Kidney (tissue), 14 donors: Measurements from ENCODE around the gene SLC19A3. TPM values are rescaled to one million over a fixed set of nuclear protein-coding genes. Genes with fewer than 3 reads are reported as not detected.

Source experiments
- DNase-seq, 5 donors: peaks; one replicate each; pipeline ENCODE4 v3.0.0-alpha.2; 2013 to 2020
- FAIRE-seq: peaks from 2 replicates; lab custom pipeline; 2012; peaks lifted over from hg19 to GRCh38; lab: Jason Lieb, UNC
- H3K27ac ChIP-seq, 2 donors: one replicate each; pipeline ENCODE4 v1.7.0; 2013; ENCODE audit warnings: low read depth in 2 of 2, low read length in 2 of 2, inconsistent platforms in 1 of 2
- H3K27me3 ChIP-seq: one replicate; pipeline ENCODE4 v1.7.1; 2013; ENCODE audit warnings: low read length, inconsistent platforms; ENCODE audit not compliant: control insufficient read depth, insufficient read depth
- H3K36me3 ChIP-seq, 3 donors: one replicate each; pipeline versions ENCODE4 v1.7.0 to v1.7.1; 2013; ENCODE audit warnings: low read length in 3 of 3, control low read depth in 1 of 3, inconsistent platforms in 1 of 3; ENCODE audit not compliant: insufficient read depth in 3 of 3, control insufficient read depth in 2 of 3
- H3K4me1 ChIP-seq, 3 donors: one replicate each; pipeline versions ENCODE4 v1.7.0 to v1.7.1; 2013; ENCODE audit warnings: low read length in 3 of 3, inconsistent platforms in 1 of 3, low read depth in 1 of 3; ENCODE audit not compliant: control insufficient read depth in 2 of 3, insufficient read depth in 2 of 3
- H3K4me3 ChIP-seq, 3 donors: one replicate each; pipeline versions ENCODE4 v1.7.0 to v1.8.1; 2013; ENCODE audit warnings: low read length in 3 of 3, control low read depth in 1 of 3, inconsistent platforms in 1 of 3
- H3K9ac ChIP-seq, 3 donors: one replicate each; pipeline versions ENCODE4 v1.7.0 to v1.7.1; 2013; ENCODE audit warnings: low read length in 3 of 3, control low read depth in 1 of 3, inconsistent platforms in 1 of 3
- H3K9me3 ChIP-seq, 3 donors: one replicate each; pipeline versions ENCODE4 v1.7.0 to v1.7.1; 2013; ENCODE audit warnings: low read length in 3 of 3, control low read depth in 1 of 3, inconsistent platforms in 1 of 3; ENCODE audit not compliant: control insufficient read depth in 2 of 3, insufficient read depth in 1 of 3
- CTCF ChIP-seq: IDR thresholded peaks from 3 replicates; pipeline ENCODE4 v1.5.1; 2012; ENCODE audit warnings: mild to moderate bottlenecking, moderate library complexity, borderline replicate concordance; ENCODE audit not compliant: insufficient read depth; ENCODE audit errors: extremely low read depth
- intact Hi-C: fragments of 100-400 bp; cut with DNase I; formaldehyde crosslinking; loops from one replicate; pipeline ENCODE4 v1.11.1; 2022
- polyA plus RNA-seq: library from polyadenylated mRNA; stranded (reverse); fragments of 350-450 nt; fragmentation: Illumina TruSeq; extraction: RNeasy Lipid Tissue Mini Kit (QIAGEN cat#74804); gene quantifications from one replicate; pipeline ENCODE4 v1.2.3, GENCODE V29; 2014; ENCODE audit warnings: low read depth, low replicate concordance; ENCODE audit not compliant: insufficient read depth
- total RNA-seq: library from RNA; stranded (reverse); fragmentation: NEBNext Ultra II Directional; extraction: Animal tissue kit (Norgen Biotek cat#: 25700); gene quantifications from one replicate; pipeline ENCODE4 v1.2.1, GENCODE V29; 2021
- donor health status: control.
- donor health status: control.
- donor health status: control.
- donor health status: control.
- donor health status: control.
- donor health status: DM: yes; HTN: yes; CAD: no.
- donor health status: Normal renal cell carcinoma (clear cell type).

SLC19A3 gene
- total and polyA plus RNA-seq, 2 donors from 2014 or later = 4.4 to 8.3 TPM

GRCh38 chr2:227657199-227657845 lies 60.5 kb downstream of the SLC19A3 start:
- no peak overlapping the region for H3K27ac ChIP-seq
- intact Hi-C loops = no loop called here
- no peak overlapping the region for H3K9ac ChIP-seq
- no peaks in the 10 kb centered on the region for H3K27me3 ChIP-seq
- H3K9me3 ChIP-seq = no peaks in the 10 kb centered on the region
- no peaks in the 10 kb centered on the region for H3K4me1 ChIP-seq
- H3K36me3 ChIP-seq = no peaks in the 10 kb centered on the region
- TF ChIP-seq CTCF = no peak
- FAIRE-seq (no peak), DNase-seq (no peak)
- no peak overlapping the region for H3K4me3 ChIP-seq

- Histone ChIP-seq H3K9me3 (no peaks in the 10 kb centered on the region), H3K27ac (no peak overlapping the region), H3K27me3 (no peaks in the 10 kb centered on the region), H3K4me3 (no peak overlapping the region), H3K4me1 (no peaks in the 10 kb centered on the region), H3K9ac (no peak overlapping the region), H3K36me3 (no peaks in the 10 kb centered on the region)
- TF ChIP-seq CTCF = no peak
- FAIRE-seq = no peak
- no peak for DNase-seq
- intact Hi-C loops = no loop called here
These were observed 62.4 kb downstream of the SLC19A3 start for GRCh38 chr2:227655454-227655853.

GRCh38 chr2:227654426-227654825 lies 63.4 kb downstream of the SLC19A3 start:
- H3K4me3 ChIP-seq = no peak overlapping the region
- no peak for TF ChIP-seq CTCF
- no peak overlapping the region for H3K27ac ChIP-seq
- no peaks in the 10 kb centered on the region for H3K4me1 ChIP-seq
- intact Hi-C loops = no loop called here
- H3K9me3 ChIP-seq = no peaks in the 10 kb centered on the region
- DNase-seq (no peak), FAIRE-seq (no peak)
- H3K9ac ChIP-seq = no peak overlapping the region
- no peaks in the 10 kb centered on the region for H3K27me3 ChIP-seq
- no peaks in the 10 kb centered on the region for H3K36me3 ChIP-seq

DNA sequence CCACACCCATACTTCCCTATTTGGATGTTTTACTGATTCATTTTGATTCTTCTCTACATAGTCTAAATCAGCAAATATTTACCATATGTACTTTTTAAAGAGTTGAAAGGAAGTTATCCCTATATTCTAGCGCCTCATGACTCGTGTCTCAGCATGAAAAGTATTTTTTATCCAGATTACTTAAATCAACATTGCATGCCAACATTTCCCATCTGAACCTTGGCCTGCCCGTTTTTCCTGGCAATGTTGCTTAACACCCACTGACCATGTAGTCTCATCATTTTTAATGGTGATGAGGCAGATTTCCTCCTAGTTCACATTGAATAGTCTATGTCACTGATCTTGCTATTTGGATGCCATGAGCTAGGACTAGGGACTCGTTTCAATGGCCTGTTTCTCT lies 64.4 kb downstream of the SLC19A3 start:
- H3K4me3 ChIP-seq = no peak overlapping the region
- no peak overlapping the region for H3K9ac ChIP-seq
- no peaks in the 10 kb centered on the region for H3K36me3 ChIP-seq
- H3K9me3 ChIP-seq = no peaks in the 10 kb centered on the region
- FAIRE-seq = no peak
- H3K27ac ChIP-seq = no peak overlapping the region
- TF ChIP-seq CTCF = no peak
- no peaks in the 10 kb centered on the region for H3K27me3 ChIP-seq
- no peak for DNase-seq
- intact Hi-C loops = no loop called here
- no peaks in the 10 kb centered on the region for H3K4me1 ChIP-seq
